ENCODE results near the gene FOXO3. TPM values are rescaled to one million over a fixed set of nuclear protein-coding genes. Genes with fewer than 3 reads are reported as not detected.

Gene FOXO3
- total RNA-seq, 1 donor from 2014 or later: 16.8 TPM

DNA sequence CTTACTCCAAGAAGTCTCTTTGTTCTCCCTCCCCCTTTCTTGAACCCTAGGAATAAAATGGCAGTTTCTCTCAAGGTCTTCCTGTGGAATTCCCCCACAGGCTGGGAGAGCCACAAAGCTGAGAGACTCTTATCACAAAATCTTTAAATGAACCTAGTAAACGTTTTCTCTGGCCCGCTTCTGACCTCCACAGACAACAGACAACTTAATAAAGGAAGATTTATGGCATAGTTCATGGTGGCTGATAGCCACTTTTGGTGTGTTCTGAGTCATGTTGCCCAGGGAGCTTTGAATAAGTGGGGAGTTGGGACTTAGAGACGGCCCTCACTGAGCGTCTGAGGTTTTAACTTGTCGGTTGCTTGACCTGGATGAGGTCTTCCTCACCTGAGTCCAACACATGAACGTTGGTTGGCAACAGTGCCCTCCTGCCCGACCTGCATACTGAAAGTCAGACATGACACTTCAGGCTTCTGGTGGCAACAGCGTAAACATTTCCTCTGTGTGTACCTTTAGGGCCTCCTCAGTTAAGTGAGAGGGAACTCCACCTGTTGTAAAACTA, 124.1 kb downstream of the FOXO3 start:
- no peak for DNase-seq (ENCODE audit: low read depth)

DNA sequence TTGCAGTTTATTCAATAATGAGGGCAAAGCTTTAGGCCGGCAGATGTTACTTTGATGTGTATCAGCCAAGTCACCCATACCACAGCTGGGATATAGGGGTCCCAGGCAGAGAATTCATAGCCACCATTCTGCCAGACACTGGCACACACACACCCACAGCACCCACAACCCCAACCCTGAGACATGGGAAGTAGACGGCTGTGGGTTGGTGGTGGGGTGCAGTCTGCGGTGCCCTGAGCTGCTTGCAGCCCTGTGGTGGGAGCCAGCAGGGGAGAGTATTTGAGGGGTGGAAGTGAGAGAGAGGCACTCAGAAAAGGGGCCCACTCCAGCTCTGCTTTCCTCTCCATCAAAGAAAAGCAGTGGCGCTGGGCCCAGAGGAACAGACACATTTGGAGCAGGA, 125.3 kb downstream of the FOXO3 start:
- H3K4me3 ChIP-seq (ENCODE audit: low read depth, low read length): no peak overlapping the region
- no peak for DNase-seq (ENCODE audit: low read depth)
- TF ChIP-seq, protein P1, sequence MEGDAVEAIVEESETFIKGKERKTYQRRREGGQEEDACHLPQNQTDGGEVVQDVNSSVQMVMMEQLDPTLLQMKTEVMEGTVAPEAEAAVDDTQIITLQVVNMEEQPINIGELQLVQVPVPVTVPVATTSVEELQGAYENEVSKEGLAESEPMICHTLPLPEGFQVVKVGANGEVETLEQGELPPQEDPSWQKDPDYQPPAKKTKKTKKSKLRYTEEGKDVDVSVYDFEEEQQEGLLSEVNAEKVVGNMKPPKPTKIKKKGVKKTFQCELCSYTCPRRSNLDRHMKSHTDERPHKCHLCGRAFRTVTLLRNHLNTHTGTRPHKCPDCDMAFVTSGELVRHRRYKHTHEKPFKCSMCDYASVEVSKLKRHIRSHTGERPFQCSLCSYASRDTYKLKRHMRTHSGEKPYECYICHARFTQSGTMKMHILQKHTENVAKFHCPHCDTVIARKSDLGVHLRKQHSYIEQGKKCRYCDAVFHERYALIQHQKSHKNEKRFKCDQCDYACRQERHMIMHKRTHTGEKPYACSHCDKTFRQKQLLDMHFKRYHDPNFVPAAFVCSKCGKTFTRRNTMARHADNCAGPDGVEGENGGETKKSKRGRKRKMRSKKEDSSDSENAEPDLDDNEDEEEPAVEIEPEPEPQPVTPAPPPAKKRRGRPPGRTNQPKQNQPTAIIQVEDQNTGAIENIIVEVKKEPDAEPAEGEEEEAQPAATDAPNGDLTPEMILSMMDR (conservative IDR thresholded peaks at IDR 0.05; ENCODE audit: low read depth, low read length): no peak

More for the DNA sequence above, 124.1 kb downstream of the FOXO3 start:
- no peak overlapping the region for H3K4me3 ChIP-seq (ENCODE audit: low read depth, low read length)
- TF ChIP-seq, protein P1 (conservative IDR thresholded peaks at IDR 0.05; ENCODE audit: low read depth, low read length): no peak

DNA sequence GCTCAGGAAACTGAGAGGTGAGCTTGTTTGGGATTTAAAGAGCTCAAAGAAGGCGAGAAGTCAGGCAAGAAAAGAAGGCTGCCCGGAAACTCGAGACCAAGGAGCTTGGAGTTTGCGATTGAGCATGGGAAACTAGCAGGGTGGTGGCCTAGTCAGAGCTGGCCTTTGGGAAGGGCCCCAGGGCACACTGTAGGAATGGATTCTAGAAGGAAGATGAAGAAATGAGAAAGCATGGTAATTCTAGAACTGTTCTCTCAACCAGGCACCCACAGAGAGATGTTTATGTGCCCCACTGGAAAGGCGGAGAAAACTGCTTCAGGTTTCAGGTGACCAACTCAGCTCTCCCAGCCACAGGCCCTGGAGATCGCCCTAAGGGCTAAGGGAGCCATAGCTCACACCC, 126.2 kb downstream of the FOXO3 start:
- TF ChIP-seq, protein P1 (conservative IDR thresholded peaks at IDR 0.05; ENCODE audit: low read depth, low read length): no peak
- H3K4me3 ChIP-seq (ENCODE audit: low read depth, low read length): no peak overlapping the region
- no peak for DNase-seq (ENCODE audit: low read depth)

DNA sequence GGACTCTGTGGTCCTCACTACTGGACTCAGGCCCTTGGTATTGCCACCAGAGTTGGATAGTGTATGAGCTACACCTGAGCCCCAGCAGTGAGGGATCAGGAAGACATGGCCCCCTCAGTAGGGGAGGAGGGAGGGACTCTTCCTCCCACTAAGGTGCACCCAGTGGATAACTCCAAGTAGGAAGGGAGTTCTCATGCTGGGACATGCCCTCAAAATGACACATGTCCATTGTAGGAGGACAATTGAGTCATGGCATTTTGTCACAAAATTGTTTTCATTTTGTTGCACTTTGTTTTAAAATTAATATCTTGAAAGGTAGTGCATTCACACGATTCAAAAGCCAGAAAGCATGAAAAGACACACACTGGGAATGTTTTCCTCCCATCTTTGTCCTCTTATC, 127.2 kb downstream of the FOXO3 start:
- DNase-seq (ENCODE audit: low read depth): no peak
- TF ChIP-seq, protein P1 (conservative IDR thresholded peaks at IDR 0.05; ENCODE audit: low read depth, low read length): no peak

DNA sequence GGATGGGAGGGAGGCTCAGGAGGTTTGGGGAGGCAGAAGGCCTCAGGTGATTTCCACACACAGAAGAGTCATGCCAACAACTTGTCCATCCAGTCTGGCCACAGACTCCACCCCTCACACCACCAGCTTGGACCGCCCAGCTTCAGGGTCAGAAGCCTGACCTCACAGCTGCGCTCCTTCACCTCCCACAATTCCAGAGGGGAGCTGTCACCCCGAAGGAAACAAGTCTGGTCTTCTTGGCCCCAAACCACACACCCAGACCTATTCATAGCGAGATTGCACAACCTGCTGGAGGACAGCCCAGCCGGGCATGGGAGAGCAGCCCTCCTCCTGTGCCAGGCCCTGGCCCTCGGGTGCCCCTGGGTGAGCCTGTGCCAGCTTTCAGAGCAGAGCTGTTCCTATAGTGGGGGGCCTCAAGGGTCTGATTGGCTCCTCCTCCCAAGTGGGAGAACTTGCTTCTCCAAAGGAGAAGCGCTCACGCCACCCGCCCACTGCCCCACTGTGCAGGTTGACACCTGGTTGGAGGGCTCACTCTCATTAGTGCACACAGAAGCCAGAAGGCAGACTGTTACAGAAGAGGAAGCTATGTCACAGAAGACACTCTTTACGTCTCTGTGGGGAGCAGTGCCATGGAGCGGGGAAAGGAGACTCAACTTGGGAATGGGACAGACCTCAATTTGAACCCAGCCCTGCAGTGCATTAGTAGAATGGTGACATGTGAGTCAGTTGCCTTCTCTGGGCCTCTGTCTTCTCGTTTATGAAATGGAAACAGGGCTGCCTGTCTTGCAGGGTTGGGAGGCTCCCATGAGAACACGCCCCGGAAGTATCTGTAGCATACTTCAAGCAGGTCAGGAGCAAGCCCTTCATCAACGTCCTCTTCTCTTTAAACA, 128.8 kb downstream of the FOXO3 start:
- TF ChIP-seq, protein P1 (conservative IDR thresholded peaks at IDR 0.05; ENCODE audit: low read depth, low read length): peak; percentile 14

More for the DNA sequence above, 127.2 kb downstream of the FOXO3 start:
- H3K4me3 ChIP-seq (ENCODE audit: low read depth, low read length): no peak overlapping the region

DNA sequence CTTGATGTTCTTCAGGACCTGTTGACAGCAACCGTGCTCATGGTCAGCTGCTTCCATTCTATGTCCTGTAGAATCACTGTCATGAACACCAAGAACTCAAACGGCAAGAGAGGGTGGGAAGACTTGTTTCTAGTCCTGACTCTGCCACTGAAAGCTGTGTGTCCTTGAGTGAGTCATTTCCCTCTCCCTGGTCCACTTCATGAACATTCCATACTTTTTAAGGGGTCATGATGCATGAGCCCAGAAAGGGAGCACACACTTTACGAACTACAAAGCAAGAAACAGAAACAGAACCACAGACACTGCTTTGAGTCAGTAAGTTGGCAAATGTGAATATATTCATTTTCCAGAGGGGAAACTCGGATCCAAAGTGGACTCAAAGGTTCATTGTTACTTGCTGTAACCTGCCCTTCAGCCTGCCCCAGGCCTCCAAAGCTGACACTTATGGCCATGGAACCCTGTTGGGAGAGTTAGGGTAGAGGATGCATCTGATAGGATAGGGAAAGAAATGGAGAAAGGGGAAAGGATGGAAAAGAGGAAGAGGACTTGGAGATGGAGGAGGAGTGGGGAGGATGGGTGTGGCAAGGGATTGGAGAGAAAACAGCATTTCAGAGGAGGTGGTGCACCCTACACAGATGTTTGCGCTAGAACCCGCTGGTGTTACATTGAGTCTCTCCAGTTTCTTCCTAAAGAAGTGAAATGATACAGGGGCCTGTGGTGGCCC, 129.8 kb downstream of the FOXO3 start:
- TF ChIP-seq, protein P1 (conservative IDR thresholded peaks at IDR 0.05; ENCODE audit: low read depth, low read length): no peak
- no peak for DNase-seq (ENCODE audit: low read depth)
- H3K4me3 ChIP-seq (ENCODE audit: low read depth, low read length): no peak overlapping the region

More for the DNA sequence above, 128.8 kb downstream of the FOXO3 start:
- no peak overlapping the region for H3K4me3 ChIP-seq (ENCODE audit: low read depth, low read length)
- peak; percentile 96 for DNase-seq (ENCODE audit: low read depth)
